ENCODE results near the gene SOBP. TPM values are rescaled to one million over a fixed set of nuclear protein-coding genes. Genes with fewer than 3 reads are reported as not detected.

SOBP gene
- total RNA-seq, 2 experiments from 2014 or later: 0.27 to 0.31 TPM

DNA sequence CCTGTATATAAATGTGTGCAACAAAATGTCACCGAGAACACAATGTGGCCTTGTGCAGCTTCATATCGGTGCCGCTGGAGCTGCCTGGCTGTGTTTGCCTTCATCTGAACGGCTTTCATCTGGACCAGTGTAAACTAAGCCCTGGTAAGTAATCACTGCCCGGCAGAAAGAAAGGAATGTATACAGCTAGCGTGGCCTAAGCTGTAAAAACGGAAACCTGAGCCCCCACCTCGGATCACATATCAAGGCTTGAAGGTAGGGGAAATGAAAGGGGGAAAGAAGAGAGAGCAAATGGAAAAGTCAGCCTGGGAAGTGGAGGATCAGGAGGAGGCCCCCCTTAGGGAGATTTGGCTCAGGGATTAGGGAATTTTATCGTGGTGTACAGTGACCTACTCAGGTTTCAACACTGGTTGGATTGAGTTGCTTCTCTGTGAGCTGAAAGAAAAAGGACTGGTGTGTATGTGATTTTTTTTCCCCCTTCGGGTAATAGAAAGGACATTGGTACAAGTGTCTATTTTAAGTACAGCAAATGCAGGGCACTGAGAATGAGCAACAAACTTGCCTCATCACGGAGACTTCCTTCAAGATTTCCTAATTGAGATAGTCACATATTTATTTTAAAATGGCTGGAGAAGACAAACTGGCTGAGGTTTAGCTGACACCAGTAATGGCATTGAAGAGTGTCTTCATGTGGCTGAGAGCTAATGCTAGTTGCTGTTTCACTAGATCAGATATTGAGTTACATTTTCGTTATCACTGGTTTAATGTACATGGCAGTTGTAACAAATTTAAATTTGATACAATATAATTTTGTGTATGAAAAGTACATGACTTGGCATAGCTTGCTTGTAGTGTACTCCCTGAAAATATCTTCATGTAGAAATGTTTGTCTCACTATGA is 3.5 kb downstream of the SOBP start:
- Mint-ChIP-seq H3K27ac (no peak overlapping the region), H3K27me3 (peaks cover 45% of the 10 kb centered on the region), H3K4me3 (no peak overlapping the region), H3K4me1 (peaks cover 15% of the 10 kb centered on the region), H3K9me3 (no peaks in the 10 kb centered on the region), H3K36me3 (ENCODE audit: low read depth) (no peaks in the 10 kb centered on the region)
- no peak for DNase-seq
- ChIA-PET POLR2A (no interaction called here), CTCF (interaction anchor here (0.6 to 1.3 kb wide), 2 partner anchors 133 to 656 kb away, joined by 3 read pairs; no protein-coding TSS in a partner anchor)

DNA sequence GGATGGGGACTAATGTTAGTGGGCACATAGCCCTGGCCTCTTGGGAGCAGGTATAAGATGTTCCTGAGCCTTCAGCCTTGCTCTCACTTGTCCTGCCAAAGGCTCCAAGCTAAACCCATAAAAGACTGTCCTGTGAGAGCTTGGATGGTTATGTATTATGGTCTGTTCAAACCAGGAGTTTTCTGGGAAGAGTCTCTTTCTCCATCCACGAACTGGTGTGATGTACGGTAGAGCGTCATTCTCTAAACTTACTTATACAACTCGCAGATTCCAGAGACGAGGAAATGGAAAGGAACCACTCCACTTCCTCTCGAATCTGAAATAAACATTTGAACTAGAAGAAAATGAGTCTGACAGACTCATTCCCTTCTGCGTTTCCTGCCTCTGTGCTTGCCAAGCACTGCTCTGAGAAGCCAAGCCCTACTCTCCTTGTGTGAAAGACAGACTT is 5.3 kb downstream of the SOBP start:
- no peaks in the 10 kb centered on the region for H3K36me3 Mint-ChIP-seq (ENCODE audit: low read depth)
- no peak for DNase-seq
- H3K9me3 Mint-ChIP-seq: no peaks in the 10 kb centered on the region
- H3K27me3 Mint-ChIP-seq: peaks cover 46% of the 10 kb centered on the region
- H3K27ac Mint-ChIP-seq: no peak overlapping the region
- no peak overlapping the region for H3K4me3 Mint-ChIP-seq
- peaks cover 8% of the 10 kb centered on the region for H3K4me1 Mint-ChIP-seq
- CTCF ChIA-PET: interaction anchor here (1.5 kb wide), 1 partner anchor 11 kb away, joined by 3 read pairs; no protein-coding TSS in a partner anchor
- POLR2A ChIA-PET: no interaction called here

- Mint-ChIP-seq H3K4me1 (peaks cover 8% of the 10 kb centered on the region), H3K27ac (no peak overlapping the region), H3K36me3 (ENCODE audit: low read depth) (no peaks in the 10 kb centered on the region), H3K4me3 (no peak overlapping the region), H3K9me3 (no peaks in the 10 kb centered on the region), H3K27me3 (peaks cover 41% of the 10 kb centered on the region)
- POLR2A ChIA-PET: no interaction called here
- no peak for DNase-seq
- CTCF ChIA-PET: no interaction called here
Observed at GRCh38 chr6:107495971-107496370, 6.1 kb downstream of the SOBP start.

GRCh38 chr6:107496892-107497684 is 7.2 kb downstream of the SOBP start:
- no peak overlapping the region for H3K27ac Mint-ChIP-seq
- no peaks in the 10 kb centered on the region for H3K36me3 Mint-ChIP-seq (ENCODE audit: low read depth)
- no peaks in the 10 kb centered on the region for H3K4me1 Mint-ChIP-seq
- no peak overlapping the region for H3K4me3 Mint-ChIP-seq
- no peaks in the 10 kb centered on the region for H3K9me3 Mint-ChIP-seq
- no peak for DNase-seq
- peaks cover 48% of the 10 kb centered on the region for H3K27me3 Mint-ChIP-seq
- ChIA-PET CTCF (interaction anchor here (0.7 kb wide), 1 partner anchor 13 kb away, joined by 3 read pairs; no protein-coding TSS in a partner anchor), POLR2A (no interaction called here)

- Mint-ChIP-seq H3K27ac (no peak overlapping the region), H3K27me3 (peaks cover 36% of the 10 kb centered on the region), H3K9me3 (no peaks in the 10 kb centered on the region), H3K4me3 (no peak overlapping the region), H3K4me1 (no peaks in the 10 kb centered on the region), H3K36me3 (ENCODE audit: low read depth) (no peaks in the 10 kb centered on the region)
- CTCF ChIA-PET: interaction anchor here (1.5 to 1.8 kb wide), 2 partner anchors 16 to 344 kb away, joined by 3 to 5 read pairs; no protein-coding TSS in a partner anchor
- no peak for DNase-seq
- POLR2A ChIA-PET: no interaction called here
Observed at GRCh38 chr6:107504270-107505026, 14.5 kb downstream of the SOBP start.

GRCh38 chr6:107506145-107506544 is 16.2 kb downstream of the SOBP start:
- H3K4me1 Mint-ChIP-seq: no peaks in the 10 kb centered on the region
- peaks cover 34% of the 10 kb centered on the region for H3K27me3 Mint-ChIP-seq
- no peak overlapping the region for H3K27ac Mint-ChIP-seq
- H3K4me3 Mint-ChIP-seq: no peak overlapping the region
- CTCF ChIA-PET: no interaction called here
- no peaks in the 10 kb centered on the region for H3K36me3 Mint-ChIP-seq (ENCODE audit: low read depth)
- no peak for DNase-seq
- no peaks in the 10 kb centered on the region for H3K9me3 Mint-ChIP-seq
- POLR2A ChIA-PET: no interaction called here

DNA sequence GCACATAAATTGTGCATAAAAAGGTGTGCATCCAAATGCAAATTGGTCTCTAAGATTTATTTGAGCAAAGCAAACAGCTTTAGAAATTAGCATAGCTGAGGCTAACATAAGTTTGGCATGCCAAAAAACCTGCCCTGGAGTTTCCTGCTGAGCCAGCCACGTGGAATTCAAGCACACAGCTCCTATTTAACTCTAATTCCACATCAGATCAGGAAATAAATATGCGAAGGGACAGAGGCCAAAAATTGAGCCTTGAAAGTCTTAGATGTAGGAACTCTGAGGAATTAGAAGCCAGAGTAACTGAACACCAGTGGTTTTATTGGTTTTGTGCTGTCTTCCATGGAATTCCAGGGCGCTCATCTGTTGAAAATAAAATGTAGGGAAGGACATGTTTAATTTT is 19.6 kb downstream of the SOBP start:
- H3K4me1 Mint-ChIP-seq: no peaks in the 10 kb centered on the region
- H3K27ac Mint-ChIP-seq: no peak overlapping the region

DNA sequence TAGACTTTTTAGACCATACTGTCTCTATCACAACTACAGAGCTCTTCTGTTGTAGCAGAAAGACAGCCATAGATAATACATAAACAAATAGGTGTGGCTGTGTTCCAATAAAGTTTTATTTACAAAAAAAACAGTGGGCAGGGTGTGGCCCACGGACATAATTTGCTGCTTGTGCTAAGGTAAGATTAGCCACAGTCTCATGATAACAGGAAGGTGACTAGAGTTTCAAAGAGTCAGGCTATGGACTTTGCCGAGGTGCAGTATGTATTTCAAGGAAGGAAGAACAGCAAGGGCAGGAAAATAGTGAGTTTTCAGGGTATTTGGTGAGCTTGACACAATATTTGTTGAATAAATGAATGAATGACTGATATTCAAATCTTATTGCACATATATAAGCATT is 20.2 kb downstream of the SOBP start:
- peaks cover 5% of the 10 kb centered on the region for H3K9me3 Mint-ChIP-seq

More for the DNA sequence above, 19.6 kb downstream of the SOBP start:
- POLR2A ChIA-PET: no interaction called here
- CTCF ChIA-PET: interaction anchor here (0.6 kb wide), 1 partner anchor 873 kb away, joined by 3 read pairs; no protein-coding TSS in a partner anchor
- Mint-ChIP-seq H3K4me3 (no peak overlapping the region), H3K27me3 (peaks cover 6% of the 10 kb centered on the region), H3K9me3 (no peaks in the 10 kb centered on the region), H3K36me3 (ENCODE audit: low read depth) (no peaks in the 10 kb centered on the region)
- no peak for DNase-seq

GRCh38 chr6:107511511-107511993 is 21.6 kb downstream of the SOBP start:
- Mint-ChIP-seq H3K27ac (no peak overlapping the region), H3K4me1 (no peaks in the 10 kb centered on the region), H3K36me3 (ENCODE audit: low read depth) (no peaks in the 10 kb centered on the region), H3K9me3 (peaks cover 10% of the 10 kb centered on the region), H3K27me3 (no peaks in the 10 kb centered on the region), H3K4me3 (no peak overlapping the region)
- no peak for DNase-seq
- ChIA-PET POLR2A (no interaction called here), CTCF (no interaction called here)

More for the DNA sequence above, 20.2 kb downstream of the SOBP start:
- no peak overlapping the region for H3K27ac Mint-ChIP-seq
- ChIA-PET CTCF (no interaction called here), POLR2A (no interaction called here)
- peaks cover under 1% of the 10 kb centered on the region for H3K27me3 Mint-ChIP-seq
- H3K36me3 Mint-ChIP-seq (ENCODE audit: low read depth): no peaks in the 10 kb centered on the region
- H3K4me3 Mint-ChIP-seq: no peak overlapping the region
- H3K4me1 Mint-ChIP-seq: no peaks in the 10 kb centered on the region
- DNase-seq: no peak

GRCh38 chr6:107513214-107513613 is 23.3 kb downstream of the SOBP start:
- Mint-ChIP-seq H3K27ac (no peak overlapping the region), H3K4me1 (no peaks in the 10 kb centered on the region), H3K36me3 (ENCODE audit: low read depth) (no peaks in the 10 kb centered on the region), H3K27me3 (peaks cover 5% of the 10 kb centered on the region), H3K4me3 (no peak overlapping the region), H3K9me3 (peaks cover 12% of the 10 kb centered on the region)
- ChIA-PET CTCF (no interaction called here), POLR2A (no interaction called here)
- DNase-seq: no peak

GRCh38 chr6:107515955-107516354 is 26.0 kb downstream of the SOBP start:
- Mint-ChIP-seq H3K27ac (no peak overlapping the region), H3K4me1 (no peaks in the 10 kb centered on the region), H3K4me3 (no peak overlapping the region), H3K9me3 (peaks cover 12% of the 10 kb centered on the region), H3K36me3 (ENCODE audit: low read depth) (no peaks in the 10 kb centered on the region), H3K27me3 (peaks cover 14% of the 10 kb centered on the region)
- ChIA-PET CTCF (no interaction called here), POLR2A (no interaction called here)
- no peak for DNase-seq

- no peak for DNase-seq
- ChIA-PET CTCF (no interaction called here), POLR2A (no interaction called here)
- Mint-ChIP-seq H3K27ac (no peak overlapping the region), H3K27me3 (peaks cover 18% of the 10 kb centered on the region), H3K4me3 (no peak overlapping the region), H3K36me3 (ENCODE audit: low read depth) (no peaks in the 10 kb centered on the region), H3K9me3 (peaks cover 12% of the 10 kb centered on the region), H3K4me1 (no peaks in the 10 kb centered on the region)
Observed at GRCh38 chr6:107517274-107517673, 27.4 kb downstream of the SOBP start.
